Endothelial cell of umbilical vein (primary cell): ENCODE results near the gene GPN1. TPM values are rescaled to one million over a fixed set of nuclear protein-coding genes. Genes with fewer than 3 reads are reported as not detected.

Source experiments
- BruUV-seq: library from RNA; stranded (reverse); fragments of 400-500 nt; replicated peaks from 2 replicates; lab custom pipeline; 2021; lab: Mats Ljungman, UMichigan
- CTCF ChIA-PET: fragments of 300-600, 350-600 bp; sonication (Branson Sonifier 250); formaldehyde crosslinking; loops from one replicate; lab custom pipeline; 2021; ENCODE audit warnings: antibody characterized with exemption, inconsistent platforms; lab: Charles Lee
- POLR2A ChIA-PET: fragments of 300-600, 350-600 bp; sonication (Branson Sonifier 250); formaldehyde crosslinking; loops from one replicate; lab custom pipeline; 2021; ENCODE audit warnings: antibody characterized with exemption, inconsistent platforms; lab: Charles Lee
- DNase-seq: peaks from one replicate; pipeline ENCODE4 v3.0.0-alpha.2; 2011; ENCODE audit warnings: low read depth, low spot score
- FAIRE-seq: peaks from 2 replicates; lab custom pipeline; 2011; peaks lifted over from hg19 to GRCh38; lab: Jason Lieb, UNC
- H2AFZ ChIP-seq: 2 replicates; pipeline ENCODE4 v1.6.0; 2012; ENCODE audit warnings: low read depth, low read length, control low read depth, inconsistent platforms
- H3K27ac ChIP-seq: 2 replicates; pipeline ENCODE4 v1.5.1; 2011; ENCODE audit warnings: low read depth, mild to moderate bottlenecking, control low read depth, low read length, moderate library complexity; ENCODE audit not compliant: insufficient read depth
- H3K27me3 ChIP-seq, 2 experiments: 2 replicates each; pipeline versions ENCODE4 v1.6.0 to v1.6.1; 2011; ENCODE audit warnings: low read length in 2 of 2, mixed read lengths in 1 of 2; ENCODE audit not compliant: control insufficient read depth in 2 of 2, insufficient read depth in 2 of 2
- H3K36me3 ChIP-seq, 2 experiments: 2 replicates in 1 of 2; 3 replicates in 1 of 2; pipeline ENCODE4 v1.5.1; 2011; ENCODE audit warnings: low read length in 2 of 2, mild to moderate bottlenecking in 1 of 2, moderate library complexity in 1 of 2; ENCODE audit not compliant: control insufficient read depth in 2 of 2, insufficient read depth in 2 of 2; ENCODE audit errors: extremely low read depth in 1 of 2
- H3K4me1 ChIP-seq: 3 replicates; pipeline ENCODE4 v1.5.1; 2011; ENCODE audit warnings: mild to moderate bottlenecking, low read length; ENCODE audit not compliant: control insufficient read depth, insufficient read depth; ENCODE audit errors: extremely low read depth
- H3K4me2 ChIP-seq: 2 replicates; pipeline ENCODE4 v1.6.1; 2011; ENCODE audit warnings: low read length, control low read depth, mixed read lengths; ENCODE audit not compliant: insufficient read depth
- H3K4me3 ChIP-seq, 3 experiments: fragments of 200-600 bp in 1 of 3; sonication (generic), shearing (Covaris generic) in 1 of 3; replicated peaks in 1 of 3; 2 replicates each; pipeline ENCODE4 v1.5.1; 2011 to 2016; ENCODE audit warnings: control low read depth in 3 of 3, low read length in 3 of 3, mild to moderate bottlenecking in 2 of 3, inconsistent platforms in 1 of 3, low read depth in 1 of 3, moderate library complexity in 1 of 3; ENCODE audit not compliant: insufficient read depth in 1 of 3
- H3K79me2 ChIP-seq: 2 replicates; pipeline ENCODE4 v1.6.0; 2012; ENCODE audit warnings: low read length, inconsistent platforms; ENCODE audit not compliant: control insufficient read depth, insufficient read depth
- H3K9ac ChIP-seq: replicated peaks from 2 replicates; pipeline ENCODE3; 2011; ENCODE audit warnings: low read length, control low read depth; ENCODE audit not compliant: insufficient read depth; ENCODE audit errors: extremely low read depth
- H3K9me1 ChIP-seq: replicated peaks from 3 replicates; pipeline ENCODE4 v1.6.0; 2011; ENCODE audit warnings: mild to moderate bottlenecking, low read length; ENCODE audit not compliant: control insufficient read depth, insufficient read depth; ENCODE audit errors: extremely low read depth
- H3K9me3 ChIP-seq: replicated peaks from 2 replicates; pipeline ENCODE4 v1.5.1; 2012; ENCODE audit warnings: low read length, inconsistent platforms; ENCODE audit not compliant: control insufficient read depth, insufficient read depth
- H4K20me1 ChIP-seq: replicated peaks from 2 replicates; pipeline ENCODE3; 2011; ENCODE audit warnings: mild to moderate bottlenecking, low read length; ENCODE audit not compliant: control insufficient read depth, insufficient read depth; ENCODE audit errors: extremely low read depth
- EZH2 ChIP-seq: IDR thresholded peaks from 2 replicates; pipeline ENCODE4 v1.6.1; 2012; ENCODE audit warnings: borderline replicate concordance, low read depth, mild to moderate bottlenecking, moderate library complexity, low read length, inconsistent platforms; ENCODE audit not compliant: severe bottlenecking
- FOS ChIP-seq: IDR thresholded peaks from 2 replicates; pipeline ENCODE4 v1.6.1; 2011; ENCODE audit warnings: mild to moderate bottlenecking, low read length, moderate library complexity, borderline replicate concordance; ENCODE audit not compliant: insufficient read depth
- GATA2 ChIP-seq: IDR thresholded peaks from 2 replicates; pipeline ENCODE4 v1.7.0; 2011; ENCODE audit warnings: low read depth, mild to moderate bottlenecking, moderate library complexity, mixed read lengths, low read length; ENCODE audit not compliant: insufficient read length, insufficient read depth
- JUN ChIP-seq: IDR thresholded peaks from 2 replicates; pipeline ENCODE4 v1.6.1; 2011; ENCODE audit warnings: borderline replicate concordance, low read depth; ENCODE audit not compliant: insufficient read length, insufficient read depth
- MYC ChIP-seq: IDR thresholded peaks from one replicate; pipeline ENCODE4 v1.6.1; 2011; ENCODE audit warnings: mild to moderate bottlenecking, low read depth, low read length
- POLR2A ChIP-seq: IDR thresholded peaks from 2 replicates; pipeline ENCODE4 v1.6.1; 2012; ENCODE audit warnings: low read depth, mild to moderate bottlenecking, control low read depth, low read length
- POLR2AphosphoS5 ChIP-seq: IDR thresholded peaks from 2 replicates; pipeline ENCODE4 v1.6.1; 2012; ENCODE audit warnings: low read depth, mild to moderate bottlenecking, control low read depth, low read length, moderate library complexity; ENCODE audit not compliant: insufficient read depth
- dilution Hi-C: fragments of 300-500 bp; cut with MboI; formaldehyde crosslinking; loops from one replicate; pipeline ENCODE4 v1.15.0; 2019; ENCODE audit warnings: low sequenced_read_pairs; ENCODE audit not compliant: extremely low pct_ligation_motif_present
- intact Hi-C: fragments of 100-400 bp; cut with micrococcal nuclease; formaldehyde crosslinking; loops from one replicate; pipeline ENCODE4 v1.10.0; 2022
- polyA plus RNA-seq, 4 experiments: library from polyadenylated mRNA; depleted of rRNA in 3 of 4; stranded (reverse) in 3 of 4; unstranded in 1 of 4; fragments of >200 nt; gene quantifications; 2 replicates each; pipeline versions ENCODE4 v1.2.1 to v1.2.3, GENCODE V29; 2011 to 2012; ENCODE audit warnings: missing spikeins in 1 of 4
- total RNA-seq: library from RNA; stranded (reverse); gene quantifications from 2 replicates; pipeline ENCODE4 v1.2.3, GENCODE V29; 2021
- TF ChIP-seq, protein P1 (sequence below), 2 donors: IDR thresholded peaks; 1 replicate in 1 of 2; 2 replicates in 1 of 2; pipeline ENCODE4 v1.5.1; 2011; ENCODE audit warnings: low read length in 2 of 2, mild to moderate bottlenecking in 2 of 2, moderate library complexity in 2 of 2, control low read depth in 1 of 2, inconsistent platforms in 1 of 2, low read depth in 1 of 2; ENCODE audit not compliant: insufficient read depth in 1 of 2; ENCODE audit errors: extremely low read depth in 1 of 2
- TF ChIP-seq, protein P2 (sequence below): IDR thresholded peaks from 2 replicates; pipeline ENCODE4 v1.6.1; 2011; ENCODE audit not compliant: insufficient read depth, insufficient read length

Gene GPN1
- total and polyA plus RNA-seq, 2 donors (not counting 3 experiments of a cell fraction or from before 2014, with no cell fraction given): 35.4 to 45.5 TPM

DNA sequence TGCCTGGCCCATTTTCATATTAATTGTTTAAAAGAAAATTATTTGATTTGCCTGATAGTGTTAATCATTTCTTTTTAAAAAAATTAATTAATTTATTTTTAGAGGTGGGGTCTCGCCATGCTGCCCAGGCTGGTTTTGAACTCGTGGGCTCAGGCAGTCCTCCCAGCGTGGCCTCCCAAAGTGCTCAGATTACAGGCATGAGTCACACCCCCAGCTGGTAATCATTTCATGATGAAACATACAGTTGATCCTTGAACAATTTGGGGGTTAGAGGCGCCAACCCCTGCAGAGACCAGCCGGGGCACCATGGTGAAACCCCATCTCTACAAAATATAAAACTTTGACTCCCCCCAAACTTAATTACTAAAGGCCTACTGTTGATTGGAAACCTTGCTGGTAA, 7.9 kb downstream of the GPN1 start:
- intact Hi-C loops (no loop called here), dilution Hi-C loops (no loop called here)
- BruUV-seq: no TSS peak
- no peak overlapping the region for H3K27ac ChIP-seq
- FAIRE-seq (no peak), DNase-seq (no peak)
- H3K9me3 ChIP-seq: no peaks in the 10 kb centered on the region
- H3K4me3 ChIP-seq: no peak overlapping the region
- no peak overlapping the region for H2AFZ ChIP-seq
- ChIA-PET CTCF (no interaction called here), POLR2A (no interaction called here)
- peaks cover 28 to 31% of the 10 kb centered on the region in 2 experiments for H3K36me3 ChIP-seq
- no peaks in the 10 kb centered on the region for H4K20me1 ChIP-seq
- no peaks in the 10 kb centered on the region for H3K9me1 ChIP-seq
- H3K4me2 ChIP-seq: no peak overlapping the region
- no peak overlapping the region for H3K9ac ChIP-seq
- H3K79me2 ChIP-seq: no peaks in the 10 kb centered on the region
- TF ChIP-seq JUN (no peak), FOS (no peak), MYC (no peak), POLR2A (no peak), GATA2 (no peak), POLR2AphosphoS5 (no peak), EZH2 (no peak)
- TF ChIP-seq, protein P1, sequence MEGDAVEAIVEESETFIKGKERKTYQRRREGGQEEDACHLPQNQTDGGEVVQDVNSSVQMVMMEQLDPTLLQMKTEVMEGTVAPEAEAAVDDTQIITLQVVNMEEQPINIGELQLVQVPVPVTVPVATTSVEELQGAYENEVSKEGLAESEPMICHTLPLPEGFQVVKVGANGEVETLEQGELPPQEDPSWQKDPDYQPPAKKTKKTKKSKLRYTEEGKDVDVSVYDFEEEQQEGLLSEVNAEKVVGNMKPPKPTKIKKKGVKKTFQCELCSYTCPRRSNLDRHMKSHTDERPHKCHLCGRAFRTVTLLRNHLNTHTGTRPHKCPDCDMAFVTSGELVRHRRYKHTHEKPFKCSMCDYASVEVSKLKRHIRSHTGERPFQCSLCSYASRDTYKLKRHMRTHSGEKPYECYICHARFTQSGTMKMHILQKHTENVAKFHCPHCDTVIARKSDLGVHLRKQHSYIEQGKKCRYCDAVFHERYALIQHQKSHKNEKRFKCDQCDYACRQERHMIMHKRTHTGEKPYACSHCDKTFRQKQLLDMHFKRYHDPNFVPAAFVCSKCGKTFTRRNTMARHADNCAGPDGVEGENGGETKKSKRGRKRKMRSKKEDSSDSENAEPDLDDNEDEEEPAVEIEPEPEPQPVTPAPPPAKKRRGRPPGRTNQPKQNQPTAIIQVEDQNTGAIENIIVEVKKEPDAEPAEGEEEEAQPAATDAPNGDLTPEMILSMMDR (IDR thresholded peaks at IDR 0.05; ENCODE audit: extremely low read depth in 1 of 2, insufficient read depth in 1 of 2, low read depth in 1 of 2, low read length in 2 of 2): no peak
- TF ChIP-seq, protein P2, sequence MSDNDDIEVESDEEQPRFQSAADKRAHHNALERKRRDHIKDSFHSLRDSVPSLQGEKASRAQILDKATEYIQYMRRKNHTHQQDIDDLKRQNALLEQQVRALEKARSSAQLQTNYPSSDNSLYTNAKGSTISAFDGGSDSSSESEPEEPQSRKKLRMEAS: no peak
- H3K27me3 ChIP-seq: no peaks in the 10 kb centered on the region
- no peaks in the 10 kb centered on the region for H3K4me1 ChIP-seq
